Stimulated activated CD8-positive, alpha-beta memory T cell treated with anti-CD3 and anti-CD28 coated beads, Interleukin-12 subunit alpha, Interleukin-12 subunit beta, amount 100 ng/mL, for 24 hours (primary cell): ENCODE measurements around the gene UTS2R.
"Not testable (repeated sequence)": the region's sequence is repeated elsewhere in the genome, so short reads cannot be mapped to it uniquely, and the experiment has no call there.

Source experiments
- DNase-seq: peaks from one replicate; pipeline ENCODE4 v3.0.0-alpha.2; 2020; ENCODE audit errors: extremely low read depth

The UTS2R gene

DNA sequence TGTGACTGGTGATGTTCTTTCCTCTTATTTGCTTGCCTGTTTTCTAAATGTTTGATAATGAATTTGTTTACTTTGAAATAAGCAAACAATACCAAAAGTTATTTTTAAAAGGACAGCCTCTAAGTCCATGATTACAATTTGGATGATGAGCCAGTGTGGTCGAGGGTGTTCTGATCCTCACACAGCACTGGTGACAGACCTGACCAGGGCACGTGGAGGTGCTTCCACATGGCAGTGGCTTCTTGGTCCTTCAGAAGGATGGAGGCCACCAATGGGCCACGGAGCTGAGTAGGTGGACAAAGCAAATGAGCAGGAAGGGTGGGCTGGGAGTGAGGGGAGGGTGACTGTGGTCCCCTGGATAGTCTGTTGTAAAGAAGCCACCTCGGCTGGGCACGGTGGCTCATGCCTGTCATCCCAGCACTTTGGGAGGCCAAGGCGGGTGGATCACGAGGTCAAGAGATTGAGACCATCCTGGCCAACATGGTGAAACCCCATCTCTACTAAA lies 16.7 kb upstream of the UTS2R start:
- no peak for DNase-seq

DNA sequence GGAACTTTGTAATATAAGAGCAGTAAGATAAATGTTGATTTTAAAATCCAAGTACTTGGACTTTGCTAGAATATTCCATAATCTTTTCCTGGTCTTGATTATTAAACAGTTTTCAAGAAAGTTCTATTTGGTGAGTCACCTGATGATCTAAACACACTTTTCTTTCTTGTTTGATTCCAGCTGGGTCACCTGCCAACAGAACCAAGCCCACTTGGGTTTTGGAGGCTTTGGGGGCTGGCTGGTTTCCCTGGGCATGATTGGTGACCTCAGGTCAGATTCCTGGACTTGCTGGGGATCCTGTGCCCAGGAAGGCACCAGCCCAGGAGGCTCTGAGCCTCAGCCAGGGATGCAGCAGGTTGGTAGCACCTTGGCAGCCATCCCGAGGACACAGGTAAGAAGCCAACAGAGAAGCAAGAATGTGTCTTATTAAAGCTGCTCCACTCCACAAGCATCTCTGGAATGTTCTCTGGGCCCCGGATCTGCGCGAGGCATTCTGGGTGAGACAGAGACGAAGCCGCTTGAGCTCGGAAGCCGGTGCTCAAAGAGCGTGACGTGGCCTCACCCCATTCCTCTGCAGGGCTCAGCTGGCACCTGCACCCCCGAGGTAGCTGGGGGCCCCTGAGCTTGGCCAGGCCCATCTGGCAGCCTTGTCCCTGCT lies 15.7 kb upstream of the UTS2R start:
- no peak for DNase-seq

DNA sequence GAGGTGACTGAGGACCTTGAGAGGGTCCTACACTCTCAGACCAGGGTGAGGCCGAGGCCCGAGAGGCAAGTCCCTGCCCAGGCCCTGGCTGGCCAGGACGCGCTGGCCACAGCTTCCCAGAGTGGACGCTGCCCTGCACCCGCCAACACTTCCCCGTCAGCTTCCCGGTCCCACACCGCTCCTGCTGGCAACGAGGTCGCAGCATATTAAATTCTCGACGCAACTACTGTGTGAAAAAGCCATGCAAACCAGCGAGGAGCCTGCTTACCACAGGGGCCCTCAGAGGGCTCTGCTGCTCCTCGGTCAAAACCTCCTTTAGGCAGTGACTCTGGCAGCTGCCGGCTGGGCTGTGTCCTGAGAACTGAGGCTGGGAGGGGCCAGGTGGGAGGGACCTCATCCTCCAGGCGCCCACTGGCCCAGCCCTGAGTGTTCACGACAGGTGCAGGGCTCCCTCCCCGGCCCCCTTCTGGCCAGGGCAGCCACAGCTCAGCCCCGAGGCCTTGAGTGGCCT lies 14.7 kb upstream of the UTS2R start:
- no peak for DNase-seq

DNA sequence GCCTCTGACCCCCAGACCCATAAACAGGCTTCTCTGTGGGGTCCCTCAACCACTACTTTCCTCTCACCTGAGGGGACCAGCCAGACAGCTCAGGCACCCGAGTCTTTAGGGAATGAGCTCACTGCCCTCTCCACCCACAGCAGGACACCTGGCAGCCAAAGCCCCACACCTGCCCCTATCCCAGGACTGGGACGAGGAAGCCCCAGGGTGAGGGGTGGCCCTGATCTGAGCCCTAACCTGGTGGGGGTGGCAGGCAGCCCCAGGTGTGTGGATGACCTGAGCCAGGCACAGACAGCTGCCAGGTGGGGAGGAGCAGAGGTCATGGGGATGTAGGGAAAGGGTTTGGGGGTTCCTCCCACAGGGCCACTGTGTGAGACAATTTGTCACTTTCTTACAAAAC lies 14.2 kb upstream of the UTS2R start:
- no peak for DNase-seq

DNA sequence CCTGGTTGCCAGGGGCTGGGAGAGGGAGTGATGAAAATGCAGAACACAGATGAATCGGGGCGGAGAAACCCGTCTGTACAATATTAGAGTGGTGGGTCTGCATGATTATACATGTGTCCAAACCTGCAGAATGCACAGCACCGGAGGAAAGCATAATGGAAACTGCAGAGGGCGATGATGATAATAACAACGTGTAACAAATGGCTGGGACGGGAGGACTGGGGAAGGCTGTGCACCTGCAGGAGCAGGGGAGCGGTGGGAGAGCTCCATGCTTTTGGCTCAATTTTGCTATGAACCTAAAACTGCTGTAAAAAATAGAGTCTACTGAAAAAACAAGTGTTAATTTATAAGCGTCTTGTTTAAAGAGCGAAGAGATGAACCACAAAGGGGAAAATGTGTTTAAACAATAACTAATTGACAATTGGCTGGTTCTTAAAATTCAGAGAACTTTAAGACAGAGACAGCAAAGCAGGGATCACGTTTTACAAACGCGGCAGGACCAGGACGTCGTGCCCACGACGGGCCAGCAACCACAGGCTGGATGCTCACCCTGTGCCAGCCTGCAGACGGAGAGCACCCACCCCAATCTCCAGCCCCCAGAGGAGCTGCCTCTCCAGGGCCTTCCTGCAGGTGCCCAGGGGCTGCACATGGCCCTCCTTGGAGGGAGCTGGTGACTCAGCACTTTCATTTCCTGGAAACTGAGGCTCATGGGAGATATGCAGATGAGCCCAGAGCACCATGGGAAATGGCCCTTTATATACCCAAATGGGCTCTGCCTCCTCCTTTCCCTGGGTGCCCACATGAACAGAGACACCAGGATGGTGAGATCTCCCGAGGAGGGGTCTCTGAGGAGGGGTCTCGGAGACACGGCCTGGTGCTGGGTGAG lies 12.9 kb upstream of the UTS2R start, which contains the start of gene TEX19:
TSS of gene TEX19 (plus strand) at position 783 of the 886 bp plus-strand sequence. CDS start 2,904 bp downstream, outside the sequence.
- no peak for DNase-seq

DNA sequence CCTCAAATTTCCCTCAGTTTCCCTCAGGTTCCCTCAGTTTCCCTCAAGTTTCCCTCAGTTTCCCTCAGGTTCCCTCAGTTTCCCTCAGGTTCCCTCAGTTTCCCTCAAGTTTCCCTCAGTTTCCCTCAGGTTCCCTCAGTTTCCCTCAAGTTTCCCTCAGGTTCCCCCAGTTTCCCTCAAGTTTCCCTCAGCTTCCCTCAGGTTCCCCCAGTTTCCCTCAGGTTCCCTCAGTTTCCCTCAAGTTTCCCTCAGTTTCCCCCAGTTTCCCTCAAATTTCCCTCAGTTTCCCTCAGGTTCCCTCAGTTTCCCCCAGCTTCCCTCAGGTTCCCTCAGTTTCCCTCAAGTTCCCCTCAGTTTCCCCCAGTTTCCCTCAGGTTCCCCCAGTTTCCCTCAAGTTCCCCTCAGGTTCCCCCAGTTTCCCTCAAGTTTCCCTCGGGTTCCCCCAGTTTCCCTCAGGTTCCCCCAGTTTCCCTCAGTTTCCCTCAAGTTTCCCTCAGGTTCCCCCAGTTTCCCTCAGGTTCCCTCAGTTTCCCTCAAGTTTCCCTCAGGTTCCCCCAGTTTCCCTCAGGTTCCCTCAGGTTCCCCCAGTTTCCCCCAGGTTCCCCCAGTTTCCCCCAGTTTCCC lies 12.0 kb upstream of the UTS2R start:
- not testable (repeated sequence) for DNase-seq

DNA sequence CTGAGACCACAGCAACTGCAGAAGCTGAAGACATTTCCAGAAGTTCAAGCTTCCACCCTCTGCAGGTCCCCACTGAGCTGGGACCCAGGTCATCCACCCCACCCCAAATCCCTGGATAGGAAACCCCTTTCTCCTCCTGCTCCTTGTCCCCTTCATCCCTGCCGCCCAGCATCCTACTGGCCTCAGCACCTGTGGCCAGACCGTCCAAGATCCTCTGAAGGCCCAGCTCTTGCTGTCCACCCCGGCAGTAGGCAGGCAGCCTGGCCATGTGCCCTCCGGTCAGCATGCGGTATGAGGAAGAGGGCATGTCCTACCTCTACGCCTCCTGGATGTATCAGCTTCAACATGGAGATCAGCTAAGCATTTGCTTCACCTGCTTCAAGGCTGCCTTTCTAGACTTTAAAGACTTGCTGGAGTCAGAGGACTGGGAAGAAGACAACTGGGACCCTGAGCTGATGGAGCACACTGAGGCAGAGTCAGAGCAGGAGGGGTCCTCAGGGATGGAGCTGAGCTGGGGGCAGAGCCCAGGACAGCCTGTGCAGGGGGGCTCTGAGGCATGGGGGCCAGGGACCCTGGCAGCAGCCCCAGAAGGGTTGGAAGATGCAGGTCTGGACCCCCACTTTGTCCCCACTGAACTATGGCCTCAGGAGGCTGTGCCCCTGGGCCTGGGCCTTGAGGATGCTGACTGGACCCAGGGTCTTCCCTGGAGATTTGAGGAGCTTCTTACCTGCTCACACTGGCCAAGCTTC lies 9.5 kb upstream of the UTS2R start:
- no peak for DNase-seq

DNA sequence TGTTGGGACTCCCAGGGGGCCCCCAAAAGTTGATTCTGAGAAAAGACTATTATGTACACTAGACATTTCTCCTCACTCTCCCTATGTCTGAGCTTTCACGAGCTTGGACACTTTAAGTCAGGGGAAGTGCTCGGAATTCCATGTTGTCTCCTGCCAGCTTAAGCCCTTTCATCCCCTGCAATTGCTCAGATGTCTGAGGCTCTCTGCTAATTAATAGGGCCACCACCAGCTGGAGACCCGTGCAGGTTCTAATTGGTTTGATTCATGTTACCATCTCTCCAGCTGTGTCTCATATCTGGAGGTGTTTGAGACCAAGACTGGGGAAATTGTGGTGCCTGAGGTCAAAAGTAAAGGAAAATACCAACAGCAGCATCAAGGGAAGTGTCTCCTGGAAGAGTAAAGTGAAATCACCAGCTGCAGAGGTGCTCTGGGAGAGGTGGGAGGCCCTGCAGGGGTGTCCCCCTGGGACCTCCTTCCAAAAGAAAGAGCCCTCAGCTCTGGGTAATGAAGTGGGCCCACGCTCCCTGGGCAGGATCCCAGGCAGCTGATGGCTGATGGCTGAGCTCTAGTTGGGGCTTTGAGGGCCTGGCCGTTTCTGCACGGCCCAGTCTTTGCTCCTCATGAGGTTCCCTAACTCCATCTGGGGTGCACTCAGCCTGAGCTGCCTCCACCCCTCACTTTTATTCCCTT lies 5.8 kb upstream of the UTS2R start:
- no peak for DNase-seq

DNA sequence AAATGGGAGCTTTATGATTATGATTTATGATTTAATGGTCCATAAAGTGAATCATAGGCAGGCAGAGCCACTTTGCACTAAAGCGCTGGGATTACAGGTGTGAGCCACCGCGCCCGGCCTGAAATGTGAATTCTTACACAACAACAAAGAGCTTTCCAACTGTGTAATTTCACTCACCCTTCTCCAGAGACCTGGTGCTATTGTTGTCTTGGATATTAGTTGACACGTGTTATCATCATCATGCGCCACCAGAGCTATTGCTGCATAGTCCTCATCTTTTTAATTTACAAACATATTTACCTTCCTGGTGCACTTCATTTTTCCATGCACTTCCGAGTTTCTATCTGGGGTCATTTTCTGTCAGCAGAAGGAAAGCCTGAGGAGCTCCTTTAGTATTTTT lies 4.8 kb upstream of the UTS2R start:
- DNase-seq, result no peak

DNA sequence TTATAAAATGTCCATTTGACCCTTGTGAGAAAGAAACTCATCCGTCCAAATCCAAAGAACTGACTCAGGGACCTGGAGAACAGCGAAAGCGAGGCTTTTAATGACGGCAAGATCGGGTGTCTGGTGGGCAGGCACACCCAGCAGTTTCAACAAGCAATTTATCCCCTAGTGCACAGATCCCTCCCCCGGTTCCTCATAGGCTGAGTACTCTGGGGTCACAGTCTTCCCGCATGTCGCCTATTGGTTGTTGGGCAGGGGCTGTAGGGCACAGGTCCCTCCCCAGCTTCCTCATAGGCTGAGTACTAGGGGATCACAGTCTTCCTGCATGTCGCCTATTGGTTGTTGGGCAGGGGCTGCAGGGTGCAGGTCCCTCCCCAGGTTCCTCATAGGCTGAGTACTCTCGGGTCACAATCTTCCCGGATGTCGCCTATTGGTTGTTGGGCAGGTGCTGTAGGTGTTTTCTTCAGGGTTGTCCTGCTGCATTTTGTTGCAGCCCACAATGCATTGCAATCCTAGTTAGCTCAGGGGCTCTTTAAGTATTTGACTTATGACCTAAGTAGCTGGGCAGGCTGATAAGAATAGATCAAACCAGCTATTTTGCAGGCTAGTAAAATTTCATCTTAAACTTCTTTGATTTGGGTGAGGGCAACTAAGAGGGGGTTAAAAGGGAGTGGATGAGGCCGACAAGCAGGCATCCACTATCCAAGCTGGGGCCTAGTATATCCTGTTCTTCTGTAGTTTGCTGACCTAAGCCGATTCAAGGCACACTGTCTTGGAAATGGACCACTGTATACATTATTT lies 3.6 kb upstream of the UTS2R start:
- no peak for DNase-seq

DNA sequence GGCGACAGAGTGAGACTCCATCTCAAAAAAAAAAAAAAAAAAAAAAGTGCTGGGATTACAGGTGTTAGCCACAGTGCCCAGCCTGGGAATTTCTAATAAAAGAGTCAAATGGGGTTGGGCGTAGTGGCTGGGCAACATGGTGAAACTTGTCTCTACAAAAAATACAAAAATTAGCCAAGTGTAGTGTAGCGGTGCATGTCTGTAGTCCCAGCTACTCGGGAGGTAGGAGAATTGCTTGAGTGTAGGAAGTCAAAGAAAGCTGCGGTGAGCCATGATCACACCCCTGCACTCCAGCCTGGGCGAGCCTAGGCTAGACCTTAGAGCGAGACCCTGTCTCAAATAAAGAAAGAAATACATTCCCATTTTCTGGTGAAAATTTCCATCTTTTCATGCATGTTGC lies 2.4 kb upstream of the UTS2R start:
- no peak for DNase-seq

DNA sequence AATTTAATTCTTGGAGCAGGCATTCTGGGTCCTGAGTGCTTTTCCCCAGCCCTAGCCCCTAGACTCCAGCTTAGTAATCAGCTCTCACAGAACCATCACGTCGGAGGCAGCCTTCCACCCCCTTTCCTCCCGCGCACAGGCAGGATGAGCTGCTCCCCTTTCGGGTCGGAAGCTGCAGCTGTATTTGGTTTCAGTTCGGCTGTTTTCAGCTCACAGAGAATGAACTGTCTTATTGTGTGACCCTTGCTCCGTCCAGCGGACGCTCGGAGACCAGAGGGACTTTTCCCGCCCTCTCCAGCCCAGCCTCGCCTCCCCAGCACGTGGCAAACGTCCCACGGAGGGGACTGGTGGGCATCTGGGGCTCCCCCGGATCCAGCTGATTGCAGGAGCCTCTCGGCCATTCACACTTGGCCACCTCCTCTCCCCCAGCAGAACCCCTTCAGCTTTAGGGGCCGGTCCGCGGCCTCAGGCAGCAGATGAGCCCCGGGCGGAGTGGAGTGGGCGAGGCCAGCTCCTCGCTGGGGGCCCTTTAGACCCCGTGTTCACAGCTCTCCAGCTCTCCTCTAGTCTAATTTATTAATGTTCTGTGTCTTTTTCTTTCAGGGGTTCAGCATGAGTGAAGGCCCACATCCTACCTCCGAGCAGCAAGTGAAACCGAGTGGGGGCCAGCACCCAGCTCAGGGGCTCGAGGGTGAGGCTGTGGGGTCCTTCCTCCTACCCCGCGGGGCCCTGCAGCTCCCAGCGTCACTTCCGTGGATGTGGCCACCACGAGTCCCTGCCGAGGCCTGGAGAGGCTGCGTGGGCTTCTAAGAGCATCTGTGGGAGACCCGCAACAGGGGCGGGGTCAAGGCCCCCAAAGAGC lies 863 bp upstream of the UTS2R start:
- no peak for DNase-seq

DNA sequence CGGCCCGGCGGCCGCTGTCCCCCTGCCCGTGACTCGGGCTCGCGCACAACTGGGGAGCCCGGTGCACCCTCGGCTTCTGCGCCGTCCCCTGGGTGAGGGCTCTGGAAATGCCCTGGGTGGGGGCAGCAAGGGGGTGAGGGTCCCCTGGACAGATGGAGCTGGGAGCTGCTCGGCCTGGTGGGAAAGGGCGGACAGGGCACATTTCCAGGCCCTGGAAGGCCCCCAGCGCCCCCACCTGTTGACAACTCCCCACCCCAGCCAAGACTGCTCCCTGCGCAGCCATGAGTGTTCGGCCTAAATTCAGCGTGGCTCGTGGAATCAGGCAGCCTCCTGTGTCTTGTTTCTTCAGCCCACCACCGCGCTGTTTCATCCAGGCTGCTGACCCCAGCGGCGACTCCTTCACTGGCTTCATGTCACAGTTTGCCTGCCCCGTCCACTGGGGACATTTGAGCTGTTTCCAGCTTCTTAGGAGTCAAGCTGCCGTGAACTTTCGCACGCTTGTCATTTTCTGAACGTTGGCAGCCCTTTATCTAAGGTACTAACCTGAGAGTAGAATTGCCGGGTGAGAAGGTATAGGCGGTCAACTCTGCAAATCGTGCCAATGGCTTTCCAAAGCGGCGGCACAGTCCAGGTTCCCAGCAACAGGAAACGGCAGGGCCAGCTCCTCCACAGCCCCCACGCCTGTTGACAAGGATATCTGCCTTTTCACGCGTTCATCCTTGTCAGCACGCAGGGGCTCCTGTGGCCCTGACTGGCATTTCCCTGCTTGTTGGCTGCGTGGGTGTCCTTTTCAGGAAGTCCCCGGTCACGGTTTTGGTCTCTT lies 895 bp downstream of the UTS2R start:
- DNase-seq, result no peak

DNA sequence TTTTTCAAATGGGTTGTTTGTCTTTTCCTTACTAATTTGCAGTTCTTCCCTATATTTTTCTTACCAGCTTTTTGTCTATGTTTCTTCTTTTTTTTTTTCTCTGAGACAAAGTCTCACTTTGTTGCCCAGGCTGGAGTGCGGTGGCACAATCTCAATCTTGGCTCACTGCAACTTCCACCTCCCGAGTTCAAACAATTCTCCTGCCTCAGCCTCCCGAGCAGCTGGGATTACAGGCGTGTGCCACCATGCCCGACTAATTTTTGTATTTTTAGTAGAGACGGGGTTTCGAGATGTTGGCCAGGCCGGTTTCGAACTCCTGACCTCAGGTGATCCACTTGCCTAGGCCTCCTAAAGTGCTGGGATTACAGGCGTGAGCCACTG lies 1.5 kb downstream of the UTS2R start:
- not testable (repeated sequence) for DNase-seq

DNA sequence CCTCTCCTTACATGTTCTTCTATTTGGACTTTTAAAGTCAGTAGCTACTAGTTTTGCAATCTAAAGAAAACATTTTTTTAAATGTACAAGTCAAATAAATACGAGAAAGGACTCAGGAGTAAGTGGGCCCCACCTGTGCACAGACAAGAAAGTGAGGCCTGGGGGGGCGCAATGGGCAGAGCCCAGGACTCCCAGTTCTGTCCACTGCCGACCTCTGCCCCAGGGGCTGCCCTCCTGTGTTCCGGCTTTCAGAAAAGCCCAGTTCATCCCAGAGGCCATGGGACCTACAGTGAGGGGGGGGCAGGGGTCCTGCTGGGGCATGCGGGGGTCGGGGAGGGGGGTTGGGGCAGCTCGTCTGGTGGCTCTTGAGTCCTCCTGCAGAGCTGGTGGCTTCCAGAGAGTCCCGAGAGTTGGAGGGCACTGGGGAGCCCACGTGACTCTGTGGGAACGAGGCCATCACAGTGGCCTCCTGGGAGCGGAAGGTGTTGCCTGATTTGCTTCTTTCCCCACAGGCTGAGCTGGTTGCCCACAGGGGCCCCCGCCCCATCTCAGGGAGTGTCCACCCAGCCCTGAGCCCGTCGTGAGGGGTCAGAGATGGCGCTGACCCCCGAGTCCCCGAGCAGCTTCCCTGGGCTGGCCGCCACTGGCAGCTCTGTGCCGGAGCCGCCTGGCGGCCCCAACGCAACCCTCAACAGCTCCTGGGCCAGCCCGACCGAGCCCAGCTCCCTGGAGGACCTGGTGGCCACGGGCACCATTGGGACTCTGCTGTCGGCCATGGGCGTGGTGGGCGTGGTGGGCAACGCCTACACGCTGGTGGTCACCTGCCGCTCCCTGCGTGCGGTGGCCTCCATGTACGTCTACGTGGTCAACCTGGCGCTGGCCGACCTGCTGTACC lies 2.4 kb downstream of the UTS2R start:
- no peak for DNase-seq

DNA sequence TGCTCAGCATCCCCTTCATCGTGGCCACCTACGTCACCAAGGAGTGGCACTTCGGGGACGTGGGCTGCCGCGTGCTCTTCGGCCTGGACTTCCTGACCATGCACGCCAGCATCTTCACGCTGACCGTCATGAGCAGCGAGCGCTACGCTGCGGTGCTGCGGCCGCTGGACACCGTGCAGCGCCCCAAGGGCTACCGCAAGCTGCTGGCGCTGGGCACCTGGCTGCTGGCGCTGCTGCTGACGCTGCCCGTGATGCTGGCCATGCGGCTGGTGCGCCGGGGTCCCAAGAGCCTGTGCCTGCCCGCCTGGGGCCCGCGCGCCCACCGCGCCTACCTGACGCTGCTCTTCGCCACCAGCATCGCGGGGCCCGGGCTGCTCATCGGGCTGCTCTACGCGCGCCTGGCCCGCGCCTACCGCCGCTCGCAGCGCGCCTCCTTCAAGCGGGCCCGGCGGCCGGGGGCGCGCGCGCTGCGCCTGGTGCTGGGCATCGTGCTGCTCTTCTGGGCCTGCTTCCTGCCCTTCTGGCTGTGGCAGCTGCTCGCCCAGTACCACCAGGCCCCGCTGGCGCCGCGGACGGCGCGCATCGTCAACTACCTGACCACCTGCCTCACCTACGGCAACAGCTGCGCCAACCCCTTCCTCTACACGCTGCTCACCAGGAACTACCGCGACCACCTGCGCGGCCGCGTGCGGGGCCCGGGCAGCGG lies 3.2 kb downstream of the UTS2R start:
- DNase-seq, result no peak
